GM12891 (cell line): ENCODE measurements around the gene ITFG1.

Experiments
- DNase-seq: peaks from one replicate; pipeline ENCODE4 v3.0.0; 2011; ENCODE audit warnings: low spot score; ENCODE audit not compliant: insufficient read length
- FAIRE-seq: peaks from 2 replicates; lab custom pipeline; 2011; peaks lifted over from hg19 to GRCh38; lab: Jason Lieb, UNC
- PAX5 ChIP-seq: IDR thresholded peaks from 2 replicates; pipeline ENCODE4 v1.6.1; 2011; ENCODE audit warnings: low read length, moderate library complexity, mild to moderate bottlenecking; ENCODE audit not compliant: insufficient read depth, severe bottlenecking
- POLR2A ChIP-seq: IDR thresholded peaks from 2 replicates; pipeline ENCODE4 v1.6.1; 2011; ENCODE audit warnings: low read depth, low read length, control low read depth
- POLR2AphosphoS5 ChIP-seq: IDR thresholded peaks from 2 replicates; pipeline ENCODE4 v1.6.1; 2011; ENCODE audit warnings: low read depth, low read length, control low read depth
- POU2F2 ChIP-seq: IDR thresholded peaks from 2 replicates; pipeline ENCODE4 v1.6.1; 2011; ENCODE audit warnings: low read depth, mild to moderate bottlenecking, control low read depth, low read length, moderate library complexity
- SPI1 ChIP-seq: IDR thresholded peaks from 2 replicates; pipeline ENCODE4 v1.6.1; 2011; ENCODE audit warnings: low read depth, low read length, control low read depth
- TAF1 ChIP-seq: IDR thresholded peaks from 2 replicates; pipeline ENCODE4 v1.6.1; 2011; ENCODE audit warnings: low read depth, low read length, control low read depth

ITFG1 gene

GRCh38 chr16:47431960-47432359 lies 28.9 kb downstream of the ITFG1 start:
- FAIRE-seq (no peak), DNase-seq (no peak)
- TF ChIP-seq SPI1 (no peak), POU2F2 (no peak), POLR2AphosphoS5 (no peak), PAX5 (no peak), POLR2A (no peak), TAF1 (no peak)

GRCh38 chr16:47426806-47427205 lies 34.1 kb downstream of the ITFG1 start:
- DNase-seq (no peak), FAIRE-seq (no peak)
- TF ChIP-seq POLR2A = no peak
- no peak for TF ChIP-seq POLR2AphosphoS5
- no peak for TF ChIP-seq TAF1
- no peak for TF ChIP-seq PAX5
- no peak for TF ChIP-seq SPI1

GRCh38 chr16:47424846-47425245 lies 36.0 kb downstream of the ITFG1 start:
- FAIRE-seq (no peak), DNase-seq (no peak)
- TF ChIP-seq PAX5 = no peak
- no peak for TF ChIP-seq TAF1
- TF ChIP-seq POU2F2 = no peak
- TF ChIP-seq POLR2AphosphoS5 = no peak
- no peak for TF ChIP-seq POLR2A
- TF ChIP-seq SPI1 = no peak

GRCh38 chr16:47416869-47417268 lies 44.0 kb downstream of the ITFG1 start:
- FAIRE-seq = peak; percentile 33
- DNase-seq = no peak
- no peak for TF ChIP-seq SPI1
- no peak for TF ChIP-seq POLR2AphosphoS5
- no peak for TF ChIP-seq TAF1
- no peak for TF ChIP-seq POU2F2

GRCh38 chr16:47413041-47413440 lies 47.8 kb downstream of the ITFG1 start:
- DNase-seq (no peak), FAIRE-seq (no peak)
- TF ChIP-seq POLR2AphosphoS5 (no peak), POU2F2 (no peak), SPI1 (no peak), PAX5 (no peak), POLR2A (no peak), TAF1 (no peak)

GRCh38 chr16:47408491-47408890 lies 52.4 kb downstream of the ITFG1 start:
- FAIRE-seq (no peak), DNase-seq (no peak)
- TF ChIP-seq POLR2A = no peak

GRCh38 chr16:47395733-47396498 lies 64.9 kb downstream of the ITFG1 start:
- FAIRE-seq (no peak), DNase-seq (no peak)
- TF ChIP-seq PAX5 (no peak), SPI1 (no peak), POLR2AphosphoS5 (no peak), POLR2A (no peak), TAF1 (no peak), POU2F2 (no peak)

- DNase-seq (peak; percentile 6), FAIRE-seq (peak; percentile 88)
- TF ChIP-seq POU2F2 (0 out of 2 replicates have a peak, but pooled peaks have one; percentile 48), SPI1 (peak; percentile 97), POLR2AphosphoS5 (no peak)
Observed at GRCh38 chr16:47392081-47392480, 68.8 kb downstream of the ITFG1 start.

- no peak for DNase-seq
- TF ChIP-seq PAX5 (no peak), TAF1 (no peak), POU2F2 (no peak), SPI1 (no peak), POLR2A (no peak), POLR2AphosphoS5 (no peak)
- no peak for FAIRE-seq
Observed at GRCh38 chr16:47388705-47389104, 72.2 kb downstream of the ITFG1 start.

- TF ChIP-seq POLR2AphosphoS5 = no peak
- no peak for TF ChIP-seq SPI1
- no peak for TF ChIP-seq POLR2A
- no peak for TF ChIP-seq TAF1
- TF ChIP-seq PAX5 = no peak
- no peak for TF ChIP-seq POU2F2
- no peak for FAIRE-seq
- DNase-seq = no peak
Observed at GRCh38 chr16:47387026-47387734, 73.7 kb downstream of the ITFG1 start.
